GM19438 (cell line): Measurements from ENCODE around the gene GRHL3.

Experiments
- ATAC-seq: cut with Tn5 transposase; IDR thresholded peaks from one replicate; pipeline ENCODE4 v1.9.1; 2021; ENCODE audit warnings: low read depth; ENCODE audit not compliant: unreplicated experiment

Gene GRHL3

GRCh38 chr1:24366707-24367106 lies 47.5 kb downstream of the GRHL3 start:
- no peak for ATAC-seq

GRCh38 chr1:24369199-24369598 lies 50.0 kb downstream of the GRHL3 start:
- no peak for ATAC-seq

DNA sequence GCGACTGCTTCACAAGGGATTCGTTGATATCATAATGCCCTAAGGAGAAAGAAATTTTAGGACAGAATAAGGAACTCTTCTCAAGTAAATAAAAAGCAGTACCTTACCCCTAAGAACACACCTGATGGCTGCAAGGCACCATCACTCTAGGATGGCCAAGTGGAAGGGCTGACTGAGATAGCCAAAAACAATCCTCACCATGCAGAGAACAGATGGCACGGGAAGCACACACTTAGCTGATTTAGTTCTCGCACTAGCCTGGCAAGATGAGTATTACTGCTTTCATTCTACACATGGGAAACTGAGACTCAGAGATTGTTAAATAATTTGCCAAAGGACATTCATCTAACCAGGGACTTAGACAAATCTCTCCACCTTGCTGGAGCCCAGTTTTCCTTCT lies 50.6 kb downstream of the GRHL3 start:
- ATAC-seq: no peak

- ATAC-seq: no peak
These were observed 53.9 kb downstream of the GRHL3 start for GRCh38 chr1:24373044-24373443.

DNA sequence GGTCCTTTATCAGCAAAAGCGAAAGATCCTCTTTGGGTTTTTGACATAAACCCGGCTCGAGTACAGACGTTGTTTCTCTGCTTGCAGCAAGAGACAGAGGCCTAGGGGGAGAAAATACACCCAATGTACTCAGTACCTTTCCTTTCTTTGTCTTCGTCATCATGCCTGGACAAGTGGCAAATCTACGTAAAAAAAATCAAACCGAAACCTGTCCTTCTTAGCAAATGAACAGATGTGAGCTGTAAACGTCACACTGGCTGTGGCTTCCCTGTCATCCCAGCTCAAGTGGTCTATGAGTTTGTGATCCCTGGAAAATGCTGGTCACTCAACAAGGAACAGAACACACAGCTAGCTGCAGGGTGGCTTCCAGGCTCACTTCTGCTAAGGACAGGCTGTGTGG lies 54.6 kb downstream of the GRHL3 start:
- ATAC-seq: no peak

GRCh38 chr1:24374891-24375786 lies 56.0 kb downstream of the GRHL3 start:
- ATAC-seq: no peak

- no peak for ATAC-seq
These were observed 60.7 kb downstream of the GRHL3 start for GRCh38 chr1:24379733-24380315.

- no peak for ATAC-seq
These were observed 61.4 kb downstream of the GRHL3 start for GRCh38 chr1:24380508-24380907.

- no peak for ATAC-seq
These were observed 62.1 kb downstream of the GRHL3 start for GRCh38 chr1:24381256-24381655.

- no peak for ATAC-seq
These were observed 63.0 kb downstream of the GRHL3 start for GRCh38 chr1:24382165-24382577.

- ATAC-seq: no peak
These were observed 64.3 kb downstream of the GRHL3 start for GRCh38 chr1:24383381-24383940.

DNA sequence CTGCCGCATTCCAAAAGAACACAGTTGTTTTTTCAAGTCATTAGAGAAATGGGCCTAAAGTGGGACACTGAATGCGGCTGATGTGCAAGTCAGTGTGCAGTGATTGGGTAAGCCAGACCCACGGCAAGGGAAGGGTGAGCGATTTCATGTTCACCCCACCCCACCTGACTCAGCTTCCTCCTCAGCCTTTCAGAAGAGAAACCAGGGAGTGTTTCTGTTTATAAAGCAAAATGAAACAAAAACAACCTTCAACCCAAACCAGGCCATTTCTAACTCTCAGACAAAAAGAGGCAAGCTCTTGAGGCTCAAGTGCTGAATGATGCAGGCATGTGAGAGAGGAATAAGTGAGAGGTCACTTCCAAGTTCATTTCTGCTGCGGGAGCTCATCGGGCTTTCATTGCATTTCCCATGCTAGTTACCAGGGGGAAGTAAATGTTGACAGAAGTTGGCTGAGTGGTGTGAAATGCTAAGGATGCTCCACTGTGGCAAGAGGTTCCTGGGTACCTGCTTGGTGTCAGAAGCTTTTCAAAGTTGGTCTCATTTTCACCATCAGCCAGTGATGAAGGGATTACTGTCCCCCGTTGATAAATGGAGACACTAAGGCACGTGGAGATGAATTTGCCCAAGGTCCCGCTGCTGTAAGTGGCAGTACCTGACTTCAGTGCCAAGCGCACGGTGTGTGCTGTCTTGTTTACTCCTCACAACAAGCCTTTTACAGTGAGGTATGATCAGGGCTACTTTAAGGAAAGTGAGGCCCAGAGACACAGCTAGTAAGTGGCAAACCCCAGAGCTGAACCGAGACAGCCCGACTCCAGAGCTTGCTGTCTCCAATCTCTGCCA lies 65.3 kb downstream of the GRHL3 start:
- ATAC-seq: no peak

DNA sequence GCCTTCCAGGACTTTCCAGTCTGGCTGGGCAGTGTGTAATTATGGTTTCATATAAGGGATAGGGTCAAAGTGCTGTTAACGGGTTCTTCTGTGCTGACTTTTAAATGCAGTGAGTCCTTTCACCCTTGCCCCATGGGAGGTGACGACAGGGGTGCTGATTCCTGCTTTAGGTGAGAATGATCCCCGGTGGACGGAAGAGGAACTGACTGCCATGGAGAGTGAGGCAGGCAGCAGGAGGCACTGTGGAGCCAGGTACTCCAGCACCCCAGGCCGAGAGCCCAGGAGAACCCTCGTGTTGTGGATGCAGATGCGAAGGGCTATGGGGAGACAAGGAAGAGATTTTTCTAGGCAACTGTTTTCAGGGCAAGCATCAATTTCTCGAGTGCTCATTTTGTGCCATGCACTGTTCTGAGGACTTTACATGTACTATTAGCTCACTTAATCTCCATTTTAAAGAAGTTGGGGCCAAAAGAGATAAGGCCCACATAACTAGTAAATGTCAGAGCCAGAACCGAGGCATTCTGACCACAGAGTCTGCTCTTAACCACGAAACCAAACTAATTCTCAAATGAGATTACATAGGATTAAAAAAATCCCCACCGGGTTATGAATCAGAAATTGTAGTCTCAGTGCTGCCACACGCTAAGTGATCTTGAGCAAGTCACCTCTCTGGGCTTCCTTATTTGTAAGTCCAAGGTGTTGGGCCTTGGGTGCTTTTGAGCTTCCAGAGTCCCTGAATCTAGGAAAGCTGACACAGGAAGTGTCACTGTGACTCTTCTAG lies 66.2 kb downstream of the GRHL3 start:
- ATAC-seq: no peak

DNA sequence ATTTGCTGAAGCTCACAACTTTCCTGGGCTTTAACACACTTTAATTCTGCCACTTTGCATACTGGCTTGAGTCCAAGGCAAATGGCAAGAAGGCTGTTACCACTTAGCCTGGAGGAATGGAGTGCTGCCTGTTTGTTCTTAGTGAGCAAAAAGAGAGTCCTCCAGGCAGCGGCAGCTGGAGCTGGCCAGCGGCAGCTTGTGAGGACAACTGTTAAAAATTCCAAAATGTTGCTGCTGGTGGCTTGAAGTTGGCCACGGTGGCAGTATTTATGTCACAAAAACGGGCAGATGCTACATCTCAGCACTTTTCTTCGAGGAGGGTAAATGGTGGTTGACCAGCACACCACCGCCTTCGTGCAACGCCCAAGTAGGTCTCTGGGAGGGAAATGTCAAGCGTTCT lies 67.1 kb downstream of the GRHL3 start:
- ATAC-seq: no peak

DNA sequence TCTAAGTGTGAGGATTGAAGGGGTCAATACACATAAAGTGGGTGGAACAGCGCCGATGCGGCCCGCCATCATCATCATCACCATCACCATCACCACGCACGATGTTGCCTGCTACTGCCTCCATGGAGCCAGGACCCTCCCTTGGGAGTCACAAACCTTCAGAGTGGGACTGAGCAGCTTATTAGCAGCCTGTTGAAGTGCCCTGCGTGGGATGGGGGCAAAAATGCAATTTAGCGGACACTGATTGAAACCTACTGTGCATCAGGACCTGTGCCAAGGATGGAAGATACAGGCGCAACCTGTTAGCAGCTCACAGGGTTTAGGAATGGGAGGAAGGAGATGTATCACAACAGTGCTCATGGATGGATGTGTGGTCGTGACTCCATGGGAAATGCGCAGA lies 67.8 kb downstream of the GRHL3 start:
- ATAC-seq: no peak

- no peak for ATAC-seq
These were observed 68.5 kb downstream of the GRHL3 start for GRCh38 chr1:24387636-24388175.

DNA sequence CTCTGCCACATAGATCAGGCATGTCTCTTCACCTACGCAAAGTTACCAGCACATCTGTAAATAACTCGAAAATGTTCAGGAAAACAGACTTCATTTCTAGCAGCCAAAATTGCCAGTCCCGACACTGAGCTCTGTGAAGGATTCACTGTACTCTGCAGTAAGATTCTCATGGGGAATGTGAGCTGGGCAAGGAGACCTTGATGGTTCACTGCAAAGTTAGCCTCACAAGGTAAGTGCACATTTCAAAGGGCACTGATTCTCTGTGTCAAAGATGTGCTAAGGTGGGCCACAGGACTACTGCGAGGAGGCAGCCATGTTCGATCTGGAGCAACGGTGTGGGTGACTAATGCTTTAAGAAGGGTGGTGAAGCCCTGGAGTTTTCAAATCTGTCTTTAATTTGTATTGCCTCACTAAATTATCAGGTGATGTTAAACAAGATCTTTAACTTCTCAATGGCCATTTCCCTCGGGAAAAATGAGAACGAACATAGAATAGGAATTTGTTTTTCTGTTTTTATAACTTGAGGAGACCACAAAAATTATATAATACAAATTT lies 69.3 kb downstream of the GRHL3 start:
- ATAC-seq: no peak

DNA sequence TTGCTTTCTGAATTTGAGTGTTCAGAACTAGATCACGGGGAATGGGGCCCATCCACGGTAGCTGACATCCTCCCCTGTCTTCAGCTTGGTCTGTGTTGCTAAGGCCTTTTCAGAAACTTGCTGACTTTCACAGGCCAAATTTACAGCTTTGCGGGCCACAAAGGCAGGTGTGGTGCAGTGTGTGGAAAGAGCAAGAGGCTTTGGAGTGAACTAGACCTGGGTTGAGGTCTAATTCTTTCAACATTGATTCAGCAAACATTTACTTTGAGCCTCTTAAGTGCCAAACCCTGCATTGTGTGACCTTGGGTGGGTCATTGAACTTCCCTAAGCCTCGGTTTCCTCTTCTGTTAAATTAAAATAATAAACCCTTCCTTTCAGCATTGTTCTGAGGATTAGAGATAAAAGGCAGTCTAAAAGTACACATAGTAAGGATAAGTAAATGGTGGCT lies 70.1 kb downstream of the GRHL3 start:
- no peak for ATAC-seq

DNA sequence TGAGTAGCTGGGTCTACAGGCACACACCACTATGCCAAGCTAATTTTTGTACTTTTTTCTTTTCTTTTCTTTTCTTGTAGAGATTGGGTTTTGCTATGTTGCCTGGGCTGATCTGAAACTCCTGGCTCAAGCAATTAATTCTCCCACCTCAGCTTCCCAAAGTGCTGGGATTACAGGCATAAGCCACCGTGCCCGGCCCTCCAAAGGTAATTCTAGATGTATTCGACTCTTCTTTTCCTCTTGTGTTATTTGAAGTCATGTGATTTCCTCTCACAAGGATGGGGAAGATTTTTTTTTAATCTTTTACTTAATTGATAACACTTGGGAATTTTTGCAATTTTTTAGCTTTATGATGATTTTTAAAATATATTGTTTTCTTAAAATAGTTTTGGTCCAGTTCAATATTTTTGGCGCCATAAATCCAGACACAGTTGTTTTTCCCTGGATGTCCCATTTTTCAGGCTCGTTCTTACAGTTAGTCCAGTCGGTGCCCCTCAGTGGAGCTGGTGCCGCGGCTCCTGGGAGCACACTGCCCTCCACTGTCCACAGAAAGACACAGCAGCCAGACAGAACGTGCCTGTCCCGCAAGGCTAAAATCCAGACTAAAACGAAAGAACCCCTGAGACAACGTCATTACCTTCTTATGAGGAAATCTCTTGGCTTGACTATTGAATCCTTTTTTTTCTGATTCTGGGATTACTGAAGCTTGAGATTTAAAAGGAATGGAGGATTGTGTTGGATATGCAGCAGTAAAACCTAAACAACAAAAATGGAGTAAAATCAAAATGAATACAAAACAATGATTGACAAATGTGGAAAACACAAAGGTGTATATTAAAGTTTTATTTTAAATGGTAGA lies 72.0 kb downstream of the GRHL3 start:
- no peak for ATAC-seq
